NCI-H2107 treated with DMSO at 0.1 percent for 48 hours (cell line): ENCODE measurements around the gene KIF17.
"Not testable (repeated sequence)": the region's sequence is repeated elsewhere in the genome, so short reads cannot be mapped to it uniquely, and the experiment has no call there.

Experiments
- DNase-seq: peaks from one replicate; lab custom pipeline; 2025; ENCODE audit not compliant: unreplicated experiment; lab: John Stamatoyannopoulos, UW

KIF17 gene

GRCh38 chr1:20727746-20728316, 10.0 kb upstream of the KIF17 start:
- no peak for DNase-seq

GRCh38 chr1:20726932-20727745, 9.3 kb upstream of the KIF17 start:
- DNase-seq = no peak

DNA sequence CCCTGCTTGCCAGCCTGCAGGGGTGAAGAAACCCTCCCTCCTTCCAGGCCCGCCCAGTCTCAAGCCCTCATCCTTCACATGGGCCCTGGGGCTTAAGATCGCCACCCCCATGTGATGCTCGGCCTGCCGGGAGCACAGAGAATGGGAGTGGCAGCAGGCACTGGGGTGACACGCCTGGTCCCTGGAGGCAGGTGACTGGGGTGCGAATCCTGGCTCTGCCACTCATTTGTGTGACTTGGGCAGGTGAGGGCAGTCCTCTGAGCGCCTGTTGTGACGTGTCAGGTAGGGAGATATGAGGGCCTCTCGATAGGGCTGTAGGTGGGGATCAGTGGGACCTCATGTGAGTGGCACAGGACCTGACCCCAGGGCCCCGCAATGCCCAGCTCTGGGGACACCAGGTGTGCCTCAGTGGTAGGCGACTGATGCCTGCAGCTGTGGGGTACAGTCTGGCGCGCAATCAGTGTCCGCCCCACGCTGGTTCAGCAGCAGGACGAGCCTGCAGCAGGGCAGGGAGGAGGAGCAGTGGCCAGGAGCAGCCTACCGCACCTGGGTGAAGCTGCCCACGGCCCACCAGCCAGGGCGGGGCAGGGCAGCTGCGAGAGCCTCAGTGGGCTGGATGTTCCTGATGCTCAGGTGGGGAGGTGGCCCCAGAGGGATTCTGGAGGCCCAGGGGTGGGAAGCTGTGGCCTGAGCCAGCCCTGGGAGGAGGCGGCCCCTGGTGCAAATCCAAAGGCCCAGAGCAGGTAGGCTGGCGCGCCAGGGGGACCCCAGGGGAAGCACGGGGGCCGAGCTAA, 8.5 kb upstream of the KIF17 start:
- peak; percentile 73 for DNase-seq

- DNase-seq = peak; percentile 73
Measured at GRCh38 chr1:20725189-20726117, 7.6 kb upstream of the KIF17 start.

- no peak for DNase-seq
Measured at GRCh38 chr1:20724364-20725188, 6.8 kb upstream of the KIF17 start.

GRCh38 chr1:20723537-20724363, 5.9 kb upstream of the KIF17 start:
- no peak for DNase-seq

- no peak for DNase-seq
Measured at GRCh38 chr1:20723159-20723536, 5.3 kb upstream of the KIF17 start.

GRCh38 chr1:20721117-20722061, 3.6 kb upstream of the KIF17 start:
- DNase-seq = no peak

DNA sequence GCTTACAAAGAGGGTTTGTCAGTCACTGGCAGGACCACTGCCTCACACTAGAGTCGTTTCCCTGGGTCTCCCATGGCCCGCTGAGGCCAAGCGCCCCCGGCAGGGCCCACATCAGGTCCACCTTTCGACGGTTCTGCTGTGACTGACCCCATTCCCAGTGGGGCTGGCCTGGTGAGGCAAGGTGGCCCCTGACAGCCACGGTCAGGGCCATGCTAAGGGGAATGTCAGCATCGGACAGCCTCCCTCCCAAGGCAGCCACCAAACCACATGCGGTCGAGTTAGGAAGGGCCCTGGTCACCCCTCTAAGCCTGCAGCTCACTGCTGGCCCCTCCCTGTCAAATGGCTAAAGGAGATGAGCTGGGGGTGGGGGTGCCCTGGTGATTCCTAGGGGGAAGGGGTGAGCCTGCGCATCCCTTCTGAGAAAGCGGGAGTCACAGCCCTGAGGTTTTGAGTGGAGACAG, 2.9 kb upstream of the KIF17 start:
- no peak for DNase-seq

- no peak for DNase-seq
Measured at GRCh38 chr1:20719871-20720620, 2.2 kb upstream of the KIF17 start.

- no peak for DNase-seq
Measured at GRCh38 chr1:20719261-20719660, 1.5 kb upstream of the KIF17 start.

GRCh38 chr1:20718343-20718882, 606 bp upstream of the KIF17 start:
- not testable (repeated sequence) for DNase-seq

- DNase-seq = no peak
Measured at GRCh38 chr1:20716232-20716631, 1.6 kb downstream of the KIF17 start.

- no peak for DNase-seq
Measured at GRCh38 chr1:20715406-20715805, 2.4 kb downstream of the KIF17 start.

DNA sequence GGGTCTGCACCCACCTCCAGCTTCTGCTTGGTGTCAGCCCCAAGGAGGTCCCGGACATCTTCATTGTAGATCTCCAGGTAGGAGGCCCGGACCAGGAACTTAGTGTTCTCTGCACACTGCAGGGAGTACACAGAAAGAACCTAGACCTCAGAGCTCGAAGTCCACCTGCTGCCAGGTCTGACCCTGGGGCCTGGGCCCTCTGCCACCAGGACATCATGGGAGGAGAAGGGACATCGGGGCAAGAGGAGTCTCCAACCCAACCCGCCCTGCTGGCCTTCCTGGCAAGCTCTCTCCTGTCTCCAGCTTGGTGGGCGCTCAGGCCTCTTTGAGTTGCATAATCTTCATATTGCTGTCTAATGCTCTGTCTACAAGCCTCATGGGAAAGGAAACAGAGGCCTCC, 4.4 kb downstream of the KIF17 start:
- DNase-seq = no peak

- no peak for DNase-seq
Measured at GRCh38 chr1:20712215-20712577, 5.6 kb downstream of the KIF17 start.
